DMS79 (cell line): ENCODE results near the gene NEURL1B.

Experiments
- DNase-seq: peaks from one replicate; lab custom pipeline; 2025; lab: John Stamatoyannopoulos, UW

Gene NEURL1B

DNA sequence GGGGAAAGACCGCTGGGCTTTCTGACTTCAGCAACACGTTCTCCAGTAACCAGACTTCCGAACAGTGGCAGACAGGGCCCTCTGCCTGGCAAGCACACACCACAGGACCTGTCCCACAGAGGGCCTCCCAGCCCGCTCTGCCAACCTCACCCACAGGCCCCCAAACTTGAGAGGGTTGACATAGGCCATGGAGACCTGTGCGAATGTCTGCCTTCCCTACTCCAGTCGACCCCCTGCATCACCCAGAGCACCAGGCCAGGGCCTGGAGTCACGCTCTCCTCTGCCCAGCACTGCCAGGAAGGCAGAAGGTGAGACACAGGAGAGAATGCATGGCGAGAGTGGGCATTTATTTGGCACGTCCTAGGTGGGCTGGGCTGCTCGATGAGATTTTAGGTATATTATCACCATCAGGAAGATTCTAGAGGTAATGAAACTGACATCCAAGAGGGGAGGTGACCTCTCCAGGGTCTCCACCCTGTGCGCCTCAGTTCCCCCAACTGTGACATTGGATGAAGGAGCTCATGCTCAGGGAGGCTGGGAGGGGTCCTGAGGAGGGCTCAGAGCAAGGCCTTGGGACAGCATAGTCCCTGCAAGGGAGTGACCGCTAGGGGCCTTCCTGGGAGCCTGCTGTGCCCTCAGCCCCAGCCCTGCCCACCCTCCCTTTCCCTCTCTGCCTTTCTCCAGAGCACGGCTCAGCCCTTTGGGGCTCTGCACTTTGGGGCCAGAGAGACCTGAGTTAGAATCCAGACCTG is 75.0 kb downstream of the NEURL1B start:
- no peak for DNase-seq

DNA sequence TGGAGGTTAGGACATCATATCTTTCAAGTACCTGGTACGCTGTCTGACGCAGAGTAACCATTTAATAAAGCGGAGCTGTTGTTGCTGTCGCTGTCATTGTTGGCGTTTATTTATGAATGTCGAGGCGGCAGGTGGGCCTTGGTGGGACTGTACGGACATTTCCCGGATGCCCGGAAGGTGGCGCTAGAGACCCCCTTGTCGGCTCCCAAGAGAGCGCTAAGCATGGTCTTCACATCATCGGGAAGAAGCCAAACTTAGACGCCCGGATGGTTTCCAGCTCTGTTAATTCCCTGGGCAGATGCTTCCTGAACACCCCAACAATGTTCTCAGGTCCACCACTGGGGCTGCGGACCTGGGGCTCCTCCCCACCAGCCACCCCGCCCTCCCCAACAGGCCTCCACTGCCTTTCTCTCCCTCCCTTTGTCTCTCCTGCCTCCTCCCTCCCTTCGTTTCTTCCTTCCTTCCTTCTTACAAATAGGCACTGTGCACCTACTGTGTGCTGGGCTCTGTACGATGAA is 75.8 kb downstream of the NEURL1B start:
- DNase-seq = peak; percentile 22

- DNase-seq = no peak
Observed at GRCh38 chr5:172717481-172718195, 76.6 kb downstream of the NEURL1B start.

DNA sequence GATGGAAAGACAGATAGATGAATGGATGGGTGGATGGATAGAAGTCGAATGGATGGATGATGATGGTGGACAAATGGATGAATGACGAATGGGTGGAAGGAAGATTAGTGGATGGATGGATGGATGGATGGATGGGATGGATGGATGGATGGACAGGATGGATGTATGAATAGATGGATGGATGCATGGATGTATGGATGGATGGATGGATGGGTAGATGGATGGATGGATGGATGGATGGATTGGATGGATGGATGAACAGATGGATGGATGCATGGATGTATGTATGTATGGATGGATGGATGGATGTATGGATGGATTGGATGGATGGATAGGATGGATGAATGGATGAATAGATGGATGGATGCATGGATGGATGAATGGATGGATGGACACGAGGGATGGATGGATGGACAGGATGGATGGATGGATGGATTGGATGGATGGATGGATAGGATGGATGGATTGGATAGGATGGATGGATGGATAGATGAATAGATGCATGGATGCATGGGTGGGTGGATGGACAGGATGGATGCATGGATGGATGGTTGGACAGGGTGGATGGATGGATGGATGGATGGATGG is 77.6 kb downstream of the NEURL1B start:
- no peak for DNase-seq

DNA sequence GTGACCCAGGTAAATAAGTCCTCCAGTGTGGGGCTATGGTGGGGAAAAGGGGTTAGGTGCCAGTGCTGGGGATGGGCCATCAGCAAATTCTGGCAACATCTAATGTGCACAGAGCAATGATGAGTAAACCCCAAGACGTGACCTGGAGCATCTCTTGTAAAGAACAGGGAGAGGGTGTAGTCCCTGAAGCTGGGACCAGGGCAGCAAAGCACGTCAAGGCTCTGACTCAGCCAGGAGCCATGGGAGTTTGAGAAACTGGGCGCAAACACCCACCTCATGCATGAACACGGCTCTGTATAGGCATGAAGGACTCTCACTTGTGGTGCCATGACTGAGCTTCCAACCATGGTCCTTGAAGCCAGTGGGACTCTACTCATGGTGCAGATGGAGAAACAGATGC is 78.1 kb downstream of the NEURL1B start:
- no peak for DNase-seq

GRCh38 chr5:172720655-172721054 is 79.6 kb downstream of the NEURL1B start:
- DNase-seq = no peak

DNA sequence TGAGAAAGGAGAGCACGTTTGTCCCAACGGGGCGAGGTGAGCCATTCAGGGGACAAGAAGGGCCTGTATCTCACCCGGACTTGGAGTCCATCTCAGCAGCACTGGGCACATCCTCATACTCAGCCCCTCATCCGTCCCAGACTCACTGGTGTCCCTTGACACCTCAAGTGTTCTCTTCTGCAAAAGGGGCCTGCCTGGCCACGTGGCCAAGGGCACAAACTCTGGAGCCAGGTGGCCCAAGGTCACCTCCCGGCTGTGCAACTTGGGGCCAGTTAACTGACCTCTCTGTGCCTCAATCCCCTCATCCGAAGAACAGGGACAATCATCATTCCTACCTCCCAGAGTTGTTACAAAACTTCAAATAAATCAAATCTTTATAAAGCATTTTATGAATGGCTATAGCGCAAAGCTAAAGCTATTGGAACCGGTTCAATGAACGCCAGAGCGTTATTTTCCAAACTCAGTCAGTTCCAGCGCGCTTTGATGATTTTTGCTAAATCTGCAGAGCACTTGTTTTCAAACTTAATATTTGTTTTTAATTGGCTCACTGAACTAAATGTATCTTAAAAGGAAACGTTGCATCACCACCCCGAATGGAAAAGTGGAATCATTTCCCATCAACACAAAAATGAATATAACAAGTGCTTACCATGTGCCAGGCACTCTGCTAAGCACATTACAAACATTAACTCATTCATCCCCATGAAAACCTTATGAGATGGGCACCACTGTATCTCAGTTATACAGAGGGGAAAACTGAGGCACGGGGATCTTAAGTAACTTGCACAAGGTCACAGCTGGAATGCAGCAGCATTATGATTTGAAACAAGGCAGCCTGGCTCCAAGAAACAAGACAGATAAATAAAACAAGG is 80.6 kb downstream of the NEURL1B start:
- DNase-seq = no peak

DNA sequence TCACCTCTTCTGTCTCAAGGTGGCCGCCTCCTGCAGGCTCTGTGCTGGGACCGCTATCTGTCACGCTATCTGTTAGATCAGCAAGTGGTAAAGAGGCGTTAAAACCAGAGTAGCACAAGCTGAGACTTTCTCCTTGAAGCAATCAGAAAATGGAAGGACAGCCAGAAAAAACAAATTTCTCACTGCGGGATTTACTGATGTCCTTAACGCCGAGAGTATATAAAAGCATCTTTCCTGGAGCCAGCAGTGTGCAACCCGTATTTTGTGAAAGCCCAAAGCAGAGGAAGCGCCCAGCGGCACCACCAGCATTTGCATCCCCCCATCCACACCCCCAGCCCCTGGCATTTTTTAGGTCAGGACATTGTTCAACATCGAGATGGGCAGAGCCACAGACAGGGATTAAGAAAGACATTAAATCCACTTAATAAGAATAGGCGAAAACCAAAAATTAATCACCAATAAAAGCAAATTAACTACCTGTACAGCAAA is 81.3 kb downstream of the NEURL1B start:
- no peak for DNase-seq

GRCh38 chr5:172723508-172723907 is 82.4 kb downstream of the NEURL1B start:
- no peak for DNase-seq

- DNase-seq = no peak
Observed at GRCh38 chr5:172724242-172725183, 83.5 kb downstream of the NEURL1B start.

DNA sequence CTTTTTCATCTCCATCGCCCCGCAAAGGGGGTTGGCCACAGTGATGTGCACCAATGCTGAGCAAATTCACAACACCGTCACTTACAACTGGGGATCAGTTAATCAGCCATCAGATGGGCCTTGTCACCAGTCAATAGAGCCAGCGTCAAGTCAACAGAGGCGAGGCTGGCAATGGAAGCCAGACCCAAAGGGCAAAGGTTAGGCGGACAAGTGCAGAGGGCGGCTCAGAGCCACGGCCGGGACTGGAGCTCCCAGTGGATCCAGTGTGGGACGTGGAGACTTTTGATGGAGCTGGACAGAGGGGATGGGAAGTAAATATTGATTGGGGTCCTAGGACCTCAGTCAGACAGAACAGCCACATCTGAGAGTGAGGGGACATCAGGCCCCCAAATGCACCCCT is 84.2 kb downstream of the NEURL1B start:
- DNase-seq = no peak

DNA sequence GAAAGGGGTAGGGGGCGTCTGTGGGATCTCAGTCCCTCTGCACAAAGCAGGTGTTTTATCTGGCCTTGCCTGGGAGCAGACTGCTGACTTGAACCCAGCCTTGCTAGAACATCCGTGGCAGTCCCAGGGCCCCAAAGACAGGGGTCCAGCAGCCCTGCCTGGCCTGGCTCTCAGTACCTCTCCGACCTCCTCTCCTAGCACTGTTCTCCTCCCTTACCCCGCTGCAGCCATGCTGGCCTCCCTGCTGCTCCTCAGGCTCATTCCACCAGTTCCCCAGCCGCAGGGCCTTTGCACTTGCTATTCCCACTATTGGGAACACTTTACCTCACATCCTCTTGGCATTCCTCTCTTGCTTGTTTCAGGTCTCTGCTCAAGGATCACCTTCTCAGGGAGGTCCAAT is 84.7 kb downstream of the NEURL1B start:
- DNase-seq = no peak

DNA sequence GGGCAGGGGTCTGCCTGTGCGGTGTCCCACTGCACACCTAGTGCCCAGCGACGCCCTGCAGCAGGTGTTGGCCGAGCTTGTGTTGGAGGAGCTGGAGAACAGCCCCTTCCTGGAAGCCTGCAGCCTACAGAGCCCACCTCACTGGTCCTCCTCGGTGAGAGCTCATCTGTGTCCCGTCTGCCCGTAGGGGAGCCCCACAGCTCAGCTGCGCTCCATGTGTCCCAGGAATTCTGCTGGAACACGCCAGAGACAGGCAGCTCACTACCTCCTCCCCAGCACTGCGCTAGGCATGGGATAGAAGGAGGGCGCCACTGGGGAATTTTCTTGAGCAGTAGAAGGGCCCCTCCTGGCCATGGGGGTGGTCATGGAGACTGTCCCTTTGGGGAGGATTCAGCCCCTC is 85.9 kb downstream of the NEURL1B start:
- DNase-seq = no peak

DNA sequence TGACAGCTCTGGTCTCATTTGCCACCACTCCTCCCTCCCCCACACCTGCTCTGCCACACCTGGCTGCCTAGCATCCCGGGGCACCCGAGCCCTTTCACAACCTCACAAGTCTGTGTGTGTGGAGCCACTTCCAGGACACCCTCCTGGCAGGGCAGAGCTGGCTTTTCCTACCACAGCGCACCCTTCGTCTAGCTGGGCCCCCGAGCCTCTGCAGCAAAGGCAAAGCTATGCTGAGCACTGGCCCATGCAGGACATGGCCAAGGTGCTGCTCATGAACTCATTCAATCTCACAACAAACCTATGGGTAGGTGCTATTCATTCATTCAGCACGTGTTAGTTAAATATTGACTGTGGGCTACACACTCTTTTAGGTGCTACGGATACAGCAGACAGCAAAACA is 86.5 kb downstream of the NEURL1B start:
- no peak for DNase-seq

GRCh38 chr5:172728481-172729241 is 87.6 kb downstream of the NEURL1B start:
- no peak for DNase-seq

GRCh38 chr5:172729588-172729987 is 88.5 kb downstream of the NEURL1B start:
- DNase-seq = no peak

GRCh38 chr5:172730222-172730621 is 89.2 kb downstream of the NEURL1B start:
- DNase-seq = no peak

DNA sequence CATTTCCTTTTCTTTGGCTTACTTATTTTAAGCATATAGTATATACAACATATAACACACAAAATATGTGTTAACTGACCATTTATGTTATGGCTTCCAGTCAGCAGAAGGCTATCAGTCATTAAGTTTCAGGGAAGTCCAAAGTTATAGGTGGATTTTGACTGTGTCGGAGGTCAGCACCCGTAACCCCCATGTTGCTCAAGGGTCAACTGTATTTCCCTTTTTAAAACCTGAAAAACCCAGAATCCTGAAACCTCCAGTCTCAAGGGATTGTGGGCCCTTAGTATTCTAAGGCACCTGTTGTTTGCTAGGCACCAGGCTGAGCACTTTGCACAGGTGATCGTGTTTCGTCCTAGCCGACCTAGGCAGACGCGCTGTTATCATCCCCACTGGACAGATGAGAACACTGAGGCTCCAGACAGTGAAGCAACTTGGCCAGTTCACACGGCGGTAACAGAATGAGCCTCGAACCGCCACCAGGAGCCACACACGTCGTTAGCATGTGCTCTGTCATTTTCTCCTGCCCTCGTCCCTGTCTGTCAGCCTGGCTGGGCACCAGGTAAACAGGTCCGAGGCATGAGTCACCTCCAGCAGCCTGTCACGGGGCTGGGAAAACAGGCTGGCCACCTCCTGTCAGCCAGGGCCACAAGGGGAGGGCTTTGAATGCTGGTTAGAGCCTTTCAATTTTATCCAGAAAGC is 90.1 kb downstream of the NEURL1B start:
- DNase-seq = no peak

GRCh38 chr5:172731680-172732074 is 90.6 kb downstream of the NEURL1B start:
- no peak for DNase-seq
